Stromal cell of bone marrow (primary cell): ENCODE measurements around the gene GPR157.
"Not testable (repeated sequence)": the region's sequence is repeated elsewhere in the genome, so short reads cannot be mapped to it uniquely, and the experiment has no call there.

ENCODE experiments used
- DNase-seq: peaks from one replicate; pipeline ENCODE4 v3.0.0-alpha.2; 2012; ENCODE audit warnings: low read depth

Gene GPR157, protein sequence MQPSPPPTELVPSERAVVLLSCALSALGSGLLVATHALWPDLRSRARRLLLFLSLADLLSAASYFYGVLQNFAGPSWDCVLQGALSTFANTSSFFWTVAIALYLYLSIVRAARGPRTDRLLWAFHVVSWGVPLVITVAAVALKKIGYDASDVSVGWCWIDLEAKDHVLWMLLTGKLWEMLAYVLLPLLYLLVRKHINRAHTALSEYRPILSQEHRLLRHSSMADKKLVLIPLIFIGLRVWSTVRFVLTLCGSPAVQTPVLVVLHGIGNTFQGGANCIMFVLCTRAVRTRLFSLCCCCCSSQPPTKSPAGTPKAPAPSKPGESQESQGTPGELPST

DNA sequence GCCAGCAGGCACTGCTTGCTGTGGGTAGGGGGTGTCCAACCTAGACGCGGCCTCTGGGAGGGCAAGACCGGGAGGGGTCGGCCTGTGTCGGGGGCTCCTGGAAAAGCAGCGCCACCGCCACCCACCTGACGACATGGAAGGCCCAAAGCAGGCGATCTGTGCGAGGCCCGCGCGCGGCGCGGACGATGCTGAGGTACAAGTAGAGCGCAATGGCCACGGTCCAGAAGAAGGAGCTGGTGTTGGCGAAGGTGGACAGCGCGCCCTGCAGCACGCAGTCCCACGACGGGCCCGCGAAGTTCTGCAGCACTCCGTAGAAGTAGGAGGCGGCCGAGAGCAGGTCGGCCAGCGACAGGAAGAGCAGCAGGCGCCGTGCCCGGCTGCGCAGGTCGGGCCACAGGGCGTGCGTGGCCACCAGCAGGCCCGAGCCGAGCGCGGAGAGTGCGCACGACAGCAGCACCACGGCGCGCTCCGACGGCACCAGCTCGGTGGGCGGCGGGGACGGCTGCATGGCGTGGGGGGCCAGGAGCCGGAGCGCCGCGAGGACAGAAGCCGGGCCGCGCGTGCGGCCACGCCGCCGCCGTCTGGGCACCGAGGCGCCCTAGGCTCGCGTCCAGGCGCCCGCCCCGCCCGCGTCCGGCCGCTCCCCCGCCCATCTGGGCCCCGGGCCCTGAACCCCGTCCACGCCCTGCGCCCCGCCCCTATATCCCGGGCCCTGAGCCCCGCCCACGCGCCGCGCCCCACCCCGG lies at the start of gene GPR157:
GPR157 (minus strand) TSS at position 583 of the 746 bp plus-strand sequence; CDS start at position 508, 75 bp downstream.
- DNase-seq = peak; percentile 41

DNA sequence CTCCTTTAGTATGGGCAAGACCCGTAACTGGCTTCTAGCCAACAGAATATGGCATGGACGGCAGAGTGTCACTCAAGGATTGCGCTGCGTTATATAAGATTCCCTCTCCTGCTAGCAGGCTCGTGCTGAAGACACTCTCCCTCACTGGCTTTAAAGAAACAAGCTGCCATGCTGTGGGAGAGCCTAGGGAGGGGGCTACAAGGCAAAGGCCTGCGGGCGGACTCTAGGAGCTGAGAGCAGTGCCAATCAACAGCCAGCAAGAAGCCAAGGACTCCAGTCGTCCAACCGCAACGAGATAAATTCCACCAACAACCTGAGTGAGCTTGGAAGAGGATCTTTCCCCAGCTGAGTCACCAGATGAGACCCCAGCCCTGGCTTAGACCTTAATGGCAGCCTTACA lies 45.9 kb upstream of the GPR157 start:
- no peak for DNase-seq

DNA sequence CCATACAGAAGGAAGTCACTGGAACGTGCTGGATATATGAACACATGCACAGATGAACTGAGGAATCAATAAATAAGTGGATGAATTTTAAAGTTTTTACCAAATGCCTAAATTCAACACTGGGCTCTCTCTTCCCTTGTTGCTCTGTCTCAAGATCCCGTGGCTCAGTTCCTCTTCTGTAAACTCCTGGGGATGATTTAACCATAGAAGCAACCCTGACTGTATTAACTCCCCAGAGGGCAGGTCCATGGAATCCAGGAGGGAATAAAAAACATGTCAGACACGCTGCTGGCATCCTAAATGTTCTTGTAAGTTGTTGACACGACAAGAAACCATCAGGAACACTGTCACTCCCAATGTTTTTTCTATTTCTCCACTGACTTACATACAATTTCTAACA lies 45.3 kb upstream of the GPR157 start:
- no peak for DNase-seq

DNA sequence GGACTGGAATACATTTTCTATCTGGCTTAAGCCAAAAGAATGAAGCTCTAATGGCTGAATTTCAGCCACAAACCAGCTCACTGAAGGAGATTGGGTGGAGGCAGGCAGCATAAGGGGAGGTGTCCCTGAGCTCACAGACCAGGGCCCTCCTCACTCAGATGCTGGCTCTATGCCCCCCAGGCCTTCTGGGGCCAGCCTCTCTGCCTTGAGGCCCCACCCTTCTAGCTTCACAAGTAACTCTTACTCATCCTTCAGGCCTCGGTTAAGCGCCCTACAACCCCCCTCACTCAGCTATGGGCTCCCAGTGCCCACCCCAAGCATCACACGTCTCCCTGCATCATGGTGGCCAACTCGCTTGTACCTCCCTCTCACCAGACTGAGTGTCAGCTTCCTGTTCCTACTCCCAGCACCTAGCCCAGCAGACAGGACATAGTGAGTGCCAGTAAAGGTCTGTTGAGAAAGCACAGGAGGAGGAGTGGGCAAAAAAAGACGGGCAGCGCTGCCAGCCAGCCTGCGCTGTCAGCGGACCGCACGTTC lies 40.8 kb upstream of the GPR157 start:
- peak; percentile 48 for DNase-seq

DNA sequence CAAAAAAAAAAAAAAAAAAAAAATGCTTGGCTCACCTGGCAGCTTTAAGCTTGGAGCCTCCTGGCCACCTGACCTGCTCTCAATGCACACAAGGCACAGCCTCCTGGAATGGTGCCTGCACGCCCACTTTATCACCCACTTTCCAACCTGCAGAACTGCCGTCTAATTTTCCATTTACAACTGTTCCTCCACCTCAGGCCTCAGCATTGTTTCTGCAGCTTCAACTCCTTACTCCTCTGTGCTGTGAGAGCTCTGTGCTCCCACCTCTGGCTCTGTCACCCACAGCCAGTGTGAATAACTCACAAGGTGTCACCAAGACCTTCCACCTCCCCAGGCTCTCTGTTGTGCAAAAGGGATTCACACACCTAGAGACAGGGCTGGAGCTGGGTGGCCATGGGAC lies 38.7 kb upstream of the GPR157 start:
- DNase-seq = no peak

DNA sequence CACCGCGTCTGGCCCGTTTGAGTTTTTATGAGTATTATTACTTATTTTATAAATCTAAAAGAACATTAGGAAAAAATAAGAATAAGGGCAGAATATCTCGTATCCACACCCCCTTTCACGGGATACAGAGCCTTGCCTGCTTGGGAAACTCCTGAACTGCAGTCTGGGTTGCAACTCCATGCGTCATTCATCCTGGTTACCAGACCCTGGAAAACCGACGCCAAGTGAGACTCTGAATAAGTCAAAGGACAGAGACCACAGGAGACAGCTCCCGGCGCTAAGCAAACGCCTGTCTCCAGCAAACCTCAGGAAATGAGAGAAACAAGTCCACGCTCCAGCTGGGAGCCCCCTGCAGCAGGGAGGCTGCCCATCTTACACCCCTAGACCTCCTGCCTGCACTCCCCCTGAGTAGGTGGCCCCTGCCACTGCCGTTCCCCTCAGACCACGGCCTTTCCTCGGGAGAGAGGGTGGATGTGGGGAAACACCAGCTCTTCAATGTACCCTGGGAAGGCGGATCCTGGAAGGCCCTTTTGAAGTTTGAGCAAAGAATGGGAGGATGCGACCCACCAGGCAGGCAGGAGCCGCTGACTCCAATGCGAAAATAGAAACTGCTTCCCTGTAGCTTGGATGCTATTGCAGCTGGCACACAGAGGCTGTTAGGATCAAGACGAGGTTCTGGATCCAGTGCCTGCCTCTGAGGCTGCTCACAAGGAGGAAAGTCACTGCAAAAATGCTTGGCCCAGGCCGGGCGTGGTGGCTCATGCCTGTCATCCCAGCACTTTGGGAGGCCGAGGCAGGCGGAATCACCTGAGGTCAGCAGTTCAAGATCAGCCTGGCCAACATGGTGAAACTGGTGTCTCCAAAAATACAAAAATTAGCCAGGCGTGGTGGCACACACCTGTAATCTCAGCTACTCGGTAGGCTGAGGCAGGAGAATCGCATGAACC lies 37.7 kb upstream of the GPR157 start:
- peak; percentile 90 for DNase-seq

DNA sequence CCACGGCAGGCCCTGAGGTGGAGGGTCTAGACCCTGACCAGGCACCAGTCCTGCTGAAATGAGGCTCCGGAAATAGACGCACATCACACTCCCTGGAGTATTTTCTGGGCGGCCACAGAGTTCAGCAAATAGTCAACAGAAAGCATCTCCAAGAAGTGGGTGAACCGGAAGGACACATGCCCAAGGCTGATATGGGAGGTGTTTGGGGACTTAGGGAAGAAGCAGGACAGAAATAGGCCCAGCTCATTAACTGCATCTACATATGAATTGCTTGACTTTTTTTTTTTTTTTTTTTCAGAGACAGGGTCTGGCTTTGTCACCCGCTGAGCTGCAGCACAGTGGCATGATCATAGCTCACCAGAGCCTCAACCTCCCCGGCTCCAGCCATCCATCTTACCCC lies 36.5 kb upstream of the GPR157 start:
- DNase-seq = no peak

DNA sequence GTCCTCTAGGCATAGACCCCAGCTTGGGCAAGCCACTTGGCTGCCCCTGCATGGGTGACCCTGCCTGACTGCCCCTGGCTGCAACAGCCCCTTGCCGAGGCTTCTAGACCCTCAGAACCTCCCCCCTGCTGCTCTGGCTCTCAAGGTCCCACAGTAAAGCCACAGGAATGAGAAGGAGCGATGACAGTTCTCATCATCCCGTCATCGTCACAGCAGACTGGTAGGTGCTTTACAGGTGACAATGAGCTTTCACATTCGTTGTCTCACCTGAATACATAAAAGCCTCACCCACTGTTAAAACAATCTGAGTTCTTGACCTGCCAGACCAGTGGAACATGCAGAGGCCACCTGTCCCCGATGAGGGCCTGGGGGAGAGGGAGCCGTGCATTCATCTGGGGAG lies 36.0 kb upstream of the GPR157 start:
- DNase-seq = no peak

DNA sequence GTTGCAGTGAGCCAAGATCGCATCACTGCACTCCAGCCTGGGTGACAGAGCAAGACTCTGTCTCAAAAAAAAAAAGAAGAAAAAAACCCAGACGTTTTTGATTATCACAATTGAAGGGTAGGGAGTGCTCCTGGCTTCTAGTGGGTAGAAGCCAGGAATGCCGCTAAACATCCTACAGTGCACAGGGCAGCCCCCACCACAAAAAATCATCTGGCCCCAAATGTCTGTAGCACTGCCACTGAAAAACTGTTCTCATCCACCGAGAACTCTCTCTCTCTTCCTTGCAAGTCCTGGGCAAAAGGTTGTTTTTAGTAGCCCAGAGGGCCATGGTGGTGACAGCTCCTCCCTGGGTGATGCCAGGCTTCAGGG lies 35.6 kb upstream of the GPR157 start:
- DNase-seq = no peak

DNA sequence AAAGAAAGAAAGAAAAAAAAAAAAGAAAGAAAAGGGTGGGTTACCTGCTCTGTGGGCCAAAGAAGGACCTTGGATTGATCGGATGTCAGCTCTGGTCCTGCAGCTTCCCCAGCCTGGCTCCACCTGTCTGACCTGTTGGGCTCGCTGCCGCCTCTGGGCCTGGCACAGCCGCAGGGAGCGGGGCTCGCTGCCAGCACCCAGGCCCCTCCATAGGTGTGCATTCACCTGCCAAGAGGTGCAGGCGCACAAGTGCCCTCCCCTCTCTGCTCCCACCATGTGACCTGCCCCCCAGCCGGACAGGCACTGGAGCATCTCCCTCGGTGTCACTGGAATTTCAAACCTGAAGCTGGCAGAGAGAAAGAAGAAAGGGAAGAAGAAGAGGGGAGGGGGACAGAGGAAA lies 33.1 kb upstream of the GPR157 start:
- DNase-seq = no peak

DNA sequence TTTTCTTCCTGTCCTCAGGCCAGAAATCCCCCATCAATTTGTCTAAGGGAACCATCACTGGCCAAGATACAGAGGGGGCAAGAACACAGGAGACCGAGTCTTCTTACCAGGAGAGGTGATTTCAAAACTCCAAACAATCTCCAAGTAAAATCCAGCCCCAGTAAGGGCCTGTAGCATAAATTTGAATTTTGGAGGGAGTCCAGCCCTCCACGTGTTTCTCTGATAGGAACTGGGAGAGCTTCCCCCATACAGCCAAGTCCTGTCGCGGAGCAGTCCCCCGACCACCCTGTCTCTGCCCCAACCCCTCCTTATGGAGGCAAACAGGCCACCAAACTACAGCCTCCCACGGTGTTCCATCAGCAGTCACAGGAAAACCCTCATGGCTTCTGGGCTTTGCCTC lies 32.4 kb upstream of the GPR157 start:
- no peak for DNase-seq

DNA sequence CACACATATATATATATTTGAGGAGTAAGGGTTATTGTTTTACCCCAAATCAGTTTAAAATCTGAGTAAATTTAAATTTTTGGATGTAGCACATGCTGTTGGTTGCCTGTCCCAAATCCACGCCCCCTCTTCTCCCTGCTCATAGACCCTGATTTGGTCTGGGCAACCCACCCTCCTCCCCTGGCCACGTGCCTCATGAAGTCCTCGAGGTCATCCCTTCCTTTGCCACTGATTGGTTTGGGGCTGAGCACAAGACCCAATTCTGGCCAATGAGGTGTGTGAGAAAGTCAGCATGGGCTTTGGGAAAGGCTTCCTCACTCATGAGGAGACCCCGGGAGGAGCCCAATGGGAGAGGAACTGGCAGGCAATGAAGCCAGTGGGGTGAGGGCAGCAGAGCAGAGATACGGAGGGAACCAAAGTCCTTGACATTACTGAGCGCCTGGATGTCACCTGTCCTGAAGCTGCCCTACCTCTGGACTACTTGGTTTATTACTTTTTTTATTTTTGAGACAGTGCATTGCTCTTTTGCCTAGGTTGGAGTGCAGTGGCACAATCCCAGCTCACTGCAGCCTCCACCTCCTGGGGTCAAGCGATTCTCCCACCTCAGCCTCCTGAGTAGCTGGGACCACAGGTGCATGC lies 31.3 kb upstream of the GPR157 start:
- no peak for DNase-seq

DNA sequence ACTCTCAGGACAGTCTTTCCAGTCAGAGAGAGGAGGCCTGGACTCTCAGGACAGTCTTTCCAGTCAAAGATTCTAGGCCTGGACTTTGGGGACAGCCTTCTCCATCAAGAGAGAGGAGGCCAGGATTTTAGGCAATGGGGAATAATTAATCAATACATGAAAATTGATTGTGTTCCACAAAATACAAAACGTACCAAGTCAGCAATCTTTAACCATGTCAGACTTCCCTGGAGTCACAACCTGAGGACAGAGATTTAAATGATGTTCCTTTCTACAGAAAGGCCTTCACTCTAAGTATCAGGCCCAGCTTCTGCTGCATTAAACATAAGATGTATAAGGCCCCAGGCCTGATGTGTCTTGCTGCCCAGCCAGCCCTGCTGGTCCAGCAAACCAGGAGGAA lies 27.0 kb upstream of the GPR157 start:
- DNase-seq = no peak

DNA sequence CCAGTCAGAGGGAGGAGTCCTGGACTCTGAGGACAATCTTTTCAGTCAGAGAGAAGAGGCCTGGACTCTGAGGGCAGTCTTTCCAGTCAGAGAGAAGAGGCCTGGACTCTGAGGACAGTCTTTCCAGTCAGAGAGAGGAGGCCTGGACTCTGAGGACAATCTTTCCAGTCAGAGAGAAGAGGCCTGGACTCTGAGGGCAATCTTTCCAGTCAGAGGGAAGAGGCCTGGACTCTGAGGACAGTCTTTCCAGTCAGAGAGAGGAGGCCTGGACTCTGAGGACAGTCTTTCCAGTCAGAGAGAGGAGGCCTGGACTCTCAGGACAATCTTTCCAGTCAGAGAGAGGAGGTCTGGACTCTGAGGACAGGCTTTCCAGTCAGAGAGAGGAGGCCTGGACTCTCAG lies 26.5 kb upstream of the GPR157 start:
- DNase-seq = not testable (repeated sequence)

DNA sequence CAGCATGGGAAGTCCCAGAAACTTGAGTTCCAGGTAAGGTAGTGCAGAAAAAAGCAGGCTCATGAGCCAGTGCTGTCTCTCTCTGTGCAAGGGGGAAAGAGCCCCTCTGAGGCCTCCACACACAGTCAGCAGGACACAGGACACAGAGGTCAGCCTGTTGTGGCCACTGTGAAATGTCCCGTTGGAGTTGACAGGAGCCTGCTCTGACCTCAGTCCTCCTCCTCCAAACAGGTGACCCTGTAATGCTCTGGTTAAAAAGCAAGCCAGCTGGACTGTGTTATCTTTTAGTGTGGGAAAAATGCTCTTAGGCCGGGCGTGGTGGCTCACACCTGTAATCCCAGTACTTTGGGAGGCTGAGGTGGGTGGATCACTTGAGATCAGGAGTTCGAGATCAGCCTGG lies 24.2 kb upstream of the GPR157 start:
- DNase-seq = no peak

DNA sequence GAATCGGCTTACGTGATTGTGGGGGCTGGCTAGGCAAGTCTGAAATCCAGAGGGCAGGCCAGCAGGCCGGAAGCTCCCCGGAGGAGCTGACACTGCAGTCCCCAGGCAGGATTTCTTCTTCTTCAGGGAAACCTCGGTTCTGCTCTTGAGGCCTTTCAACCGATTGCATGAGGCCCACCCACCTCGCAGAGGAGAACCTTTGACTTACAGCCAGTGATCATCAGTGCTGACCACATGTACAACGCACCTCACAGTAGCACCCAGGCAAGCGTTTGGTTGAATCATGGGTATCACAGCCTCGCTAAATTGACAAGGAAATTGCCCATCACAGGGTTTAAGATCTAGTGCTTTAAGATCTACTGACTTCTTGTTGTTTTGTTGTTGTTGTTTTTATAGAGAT lies 23.6 kb upstream of the GPR157 start:
- DNase-seq = no peak

DNA sequence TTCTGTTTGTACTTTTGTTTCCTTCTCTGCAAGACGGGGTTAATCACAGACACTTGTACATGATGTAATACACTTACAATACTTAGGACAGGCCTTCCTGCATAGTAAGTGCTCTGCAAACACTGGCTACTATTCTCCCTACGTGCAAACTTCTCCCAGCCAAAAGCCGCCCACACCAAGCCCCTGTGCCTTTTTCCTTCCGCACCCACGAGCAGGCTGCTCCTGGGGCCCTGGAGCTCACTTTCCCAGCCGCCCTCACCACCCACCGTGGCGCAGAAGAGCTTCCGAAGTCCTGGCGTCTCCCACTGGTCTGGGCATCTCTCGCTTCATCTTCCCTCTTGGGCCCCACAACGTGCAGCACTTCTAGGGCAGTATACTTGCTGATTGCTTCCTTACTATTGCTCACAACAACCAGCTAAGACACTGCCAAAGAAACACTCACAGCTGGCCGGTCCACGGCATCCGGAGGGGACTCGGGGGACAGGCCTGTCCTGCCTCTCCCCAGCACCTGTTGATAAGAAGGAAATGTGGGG lies 22.5 kb upstream of the GPR157 start:
- no peak for DNase-seq

DNA sequence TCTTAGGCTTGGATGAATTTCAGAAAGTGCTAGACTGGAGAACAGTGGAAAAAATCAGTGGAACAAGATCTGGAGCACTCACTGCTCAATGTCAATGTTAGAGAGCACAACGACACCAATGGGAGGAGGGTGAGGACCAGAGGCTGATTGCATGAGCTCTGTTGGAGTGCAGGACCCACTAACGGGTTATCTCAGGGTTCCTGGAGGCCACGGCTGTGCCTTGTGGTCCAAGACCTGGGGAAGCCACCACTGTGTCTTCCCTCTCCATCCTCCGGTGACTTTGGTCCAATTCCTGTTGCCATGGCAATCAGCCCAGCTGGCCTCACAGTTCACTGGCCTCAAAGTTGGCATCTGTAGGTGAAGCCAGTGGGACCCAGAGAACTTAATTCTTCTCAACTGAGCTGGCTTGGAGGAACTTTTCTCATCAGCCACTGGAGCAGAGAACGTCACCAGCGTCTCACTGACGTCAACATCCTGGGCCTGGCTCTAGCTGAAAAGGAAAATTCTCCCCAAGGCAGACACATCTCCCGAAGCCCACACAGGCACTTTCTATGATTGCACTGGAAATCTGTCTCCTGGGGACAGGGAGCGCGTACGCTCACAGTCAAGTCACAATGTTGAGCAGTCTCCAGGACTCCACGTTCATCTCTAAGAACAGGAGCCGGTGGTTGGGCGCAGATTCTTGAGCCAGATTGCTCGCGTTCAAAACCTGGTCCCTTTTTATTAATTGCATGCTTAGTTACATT lies 21.9 kb upstream of the GPR157 start:
- no peak for DNase-seq

DNA sequence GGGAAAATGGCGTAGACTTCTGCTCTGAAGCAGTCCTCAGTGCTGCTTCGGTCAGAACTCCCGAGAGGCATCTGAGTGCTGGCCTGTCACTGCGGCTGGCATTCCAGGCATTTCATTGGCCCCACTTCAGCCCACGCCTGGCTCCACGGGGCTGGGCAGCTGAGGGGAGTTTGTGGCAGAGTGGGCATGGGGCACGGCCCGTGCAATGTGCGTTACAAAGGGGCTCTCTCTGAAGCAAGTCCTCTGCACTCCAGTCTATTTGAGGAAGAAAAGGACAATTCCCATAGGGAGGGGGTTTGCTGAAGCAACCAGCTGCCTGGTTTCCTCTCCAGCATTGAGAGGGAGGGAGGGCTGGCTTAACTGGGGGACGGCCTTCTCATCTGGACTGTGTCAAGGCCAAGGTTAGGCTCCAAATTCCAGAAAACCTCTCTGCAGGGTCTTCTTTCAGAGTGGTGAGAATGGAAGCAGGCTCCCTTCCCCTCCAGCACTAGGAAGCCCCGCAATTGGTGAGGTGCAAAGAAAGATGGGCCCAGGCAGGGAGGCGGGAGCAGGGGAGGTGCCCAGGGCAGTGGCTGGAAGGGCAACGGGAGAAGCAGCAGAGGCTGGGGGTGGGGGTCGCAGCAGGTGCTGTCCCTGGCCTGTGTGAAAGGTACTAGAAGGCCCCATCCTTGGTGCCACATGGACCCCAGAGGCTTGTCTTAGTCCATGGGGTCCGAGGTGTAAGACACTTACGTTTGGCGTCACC lies 21.1 kb upstream of the GPR157 start:
- no peak for DNase-seq

DNA sequence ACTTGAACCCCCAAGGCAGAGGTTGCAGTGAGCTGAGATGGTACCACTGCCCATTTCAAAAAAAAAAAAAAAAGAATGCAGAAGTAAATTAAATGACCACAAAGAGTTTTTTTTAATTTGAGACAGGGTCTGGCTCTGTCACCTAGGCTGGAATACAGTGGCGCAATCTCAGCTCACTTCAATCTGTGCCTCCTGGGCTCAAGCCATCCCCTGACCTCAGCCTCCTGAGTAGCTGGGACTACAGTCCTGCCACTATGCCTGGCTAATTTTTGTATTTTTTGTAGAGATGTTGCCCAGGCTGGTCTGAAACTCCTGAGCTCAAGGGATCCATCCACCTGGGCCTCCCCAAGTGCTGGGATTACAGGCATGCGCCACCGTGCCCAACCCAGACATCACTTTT lies 20.2 kb upstream of the GPR157 start:
- DNase-seq = no peak
